CD4-positive, alpha-beta T cell treated with Interleukin-15 for 1 hour (primary cell): Measurements from ENCODE around the gene IGSF11.

Experiments used
- DNase-seq: peaks from one replicate; pipeline ENCODE4 v3.0.0-alpha.2; 2020

Gene IGSF11

GRCh38 chr3:118863731-118864322, 170.8 kb downstream of the IGSF11 start:
- DNase-seq, result no peak

- no peak for DNase-seq
Measured at GRCh38 chr3:118859950-118860349, 174.7 kb downstream of the IGSF11 start.

GRCh38 chr3:118851466-118852193, 183.0 kb downstream of the IGSF11 start:
- peak; percentile 22 for DNase-seq

- no peak for DNase-seq
Measured at GRCh38 chr3:118850687-118851086, 184.0 kb downstream of the IGSF11 start.
